Suprapubic skin (tissue), 4 donors: ENCODE measurements around the gene OR52N1.

ENCODE experiments used
- EP300 ChIP-seq: sonication (generic); formaldehyde crosslinking; IDR thresholded peaks from one replicate; pipeline ENCODE4 v1.6.1; 2017; ENCODE audit warnings: antibody characterized with exemption
- POLR2AphosphoS5 ChIP-seq, 3 donors: sonication (generic); formaldehyde crosslinking; IDR thresholded peaks; one replicate each; pipeline ENCODE4 v1.6.1; 2017; ENCODE audit warnings: antibody characterized with exemption in 3 of 3
- TF ChIP-seq, protein P1 (sequence below), 2 donors: fragments of 200-600 bp in 1 of 2; fragments of 450-650 bp in 1 of 2; sonication (generic) in 1 of 2; IDR thresholded peaks; one replicate each; pipeline ENCODE4 v1.5.1; 2016 to 2019; ENCODE audit warnings: antibody characterized with exemption in 2 of 2, mild to moderate bottlenecking in 1 of 2, moderate library complexity in 1 of 2

DNA sequence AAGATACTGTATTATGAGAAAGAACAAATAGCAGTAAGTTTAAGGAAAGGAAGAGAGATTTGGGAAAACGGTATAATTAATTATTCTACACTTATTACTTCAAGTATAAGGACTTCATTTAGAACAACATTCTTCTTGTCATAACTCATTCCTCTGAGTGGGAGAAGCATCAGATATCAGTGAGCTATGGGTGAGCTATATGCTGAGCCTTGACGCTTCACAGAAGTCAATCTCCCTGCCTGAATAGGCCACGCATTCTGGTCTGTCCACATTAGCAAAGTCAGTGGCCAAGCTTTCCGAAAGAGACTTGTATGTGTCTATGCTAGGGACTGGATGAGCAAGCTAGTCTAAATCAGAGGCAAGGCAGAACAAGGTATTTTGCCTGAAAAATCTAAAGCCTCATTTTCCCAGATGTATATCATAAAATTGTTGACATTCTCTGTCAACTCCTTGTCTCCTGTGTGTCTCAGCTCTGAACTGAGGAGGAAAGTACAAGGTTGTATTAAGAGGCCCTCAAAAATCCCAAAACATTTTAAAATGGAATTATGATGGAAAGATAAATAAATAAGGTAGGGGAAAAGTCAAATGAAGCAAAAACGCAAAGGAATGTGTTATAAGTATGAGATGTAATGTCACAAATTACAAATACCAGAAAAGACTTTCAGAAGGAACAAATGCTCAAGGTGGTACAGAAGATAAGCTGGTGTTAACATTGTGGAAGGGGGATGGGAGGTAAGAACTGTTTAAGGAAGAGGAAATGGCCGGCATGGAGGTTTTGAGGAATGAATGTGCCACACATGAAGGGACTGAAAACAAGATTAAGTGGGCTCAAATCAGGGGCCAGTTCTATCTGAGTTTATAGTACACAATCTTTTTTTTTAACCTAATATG lies 19.1 kb upstream of the OR52N1 start:
- no peak for TF ChIP-seq EP300
- TF ChIP-seq, protein P1, sequence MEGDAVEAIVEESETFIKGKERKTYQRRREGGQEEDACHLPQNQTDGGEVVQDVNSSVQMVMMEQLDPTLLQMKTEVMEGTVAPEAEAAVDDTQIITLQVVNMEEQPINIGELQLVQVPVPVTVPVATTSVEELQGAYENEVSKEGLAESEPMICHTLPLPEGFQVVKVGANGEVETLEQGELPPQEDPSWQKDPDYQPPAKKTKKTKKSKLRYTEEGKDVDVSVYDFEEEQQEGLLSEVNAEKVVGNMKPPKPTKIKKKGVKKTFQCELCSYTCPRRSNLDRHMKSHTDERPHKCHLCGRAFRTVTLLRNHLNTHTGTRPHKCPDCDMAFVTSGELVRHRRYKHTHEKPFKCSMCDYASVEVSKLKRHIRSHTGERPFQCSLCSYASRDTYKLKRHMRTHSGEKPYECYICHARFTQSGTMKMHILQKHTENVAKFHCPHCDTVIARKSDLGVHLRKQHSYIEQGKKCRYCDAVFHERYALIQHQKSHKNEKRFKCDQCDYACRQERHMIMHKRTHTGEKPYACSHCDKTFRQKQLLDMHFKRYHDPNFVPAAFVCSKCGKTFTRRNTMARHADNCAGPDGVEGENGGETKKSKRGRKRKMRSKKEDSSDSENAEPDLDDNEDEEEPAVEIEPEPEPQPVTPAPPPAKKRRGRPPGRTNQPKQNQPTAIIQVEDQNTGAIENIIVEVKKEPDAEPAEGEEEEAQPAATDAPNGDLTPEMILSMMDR (IDR thresholded peaks at IDR 0.05), result no peak
- TF ChIP-seq POLR2AphosphoS5 (IDR thresholded peaks at IDR 0.05), result no peak
